MCF 10A (cell line): ENCODE measurements around the gene HDAC11. TPM values are rescaled to one million over a fixed set of nuclear protein-coding genes. Genes with fewer than 3 reads are reported as not detected.
A peak's percentile ranks its signal among the peaks of the same experiment; 100 is the strongest.

ENCODE experiments used
- BruUV-seq: library from RNA; stranded (reverse); fragments of 400-500 nt; replicated peaks from 2 replicates; lab custom pipeline; 2021; lab: Mats Ljungman, UMichigan
- CTCF ChIA-PET: fragments of 300-600 bp; sonication (Branson Sonifier 250); formaldehyde crosslinking; extraction: SDS; loops from one replicate; lab custom pipeline; 2021; ENCODE audit warnings: antibody characterized with exemption, inconsistent platforms; lab: Yijun Ruan, JAX
- POLR2A ChIA-PET: fragments of 300-600, 350-650 bp; sonication (Branson Sonifier 250); formaldehyde crosslinking; extraction: SDS; loops from one replicate; lab custom pipeline; 2020; ENCODE audit warnings: antibody characterized with exemption, inconsistent platforms; lab: Yijun Ruan, JAX
- DNase-seq: peaks from one replicate; pipeline ENCODE4 v3.0.0-alpha.2; 2018; ENCODE audit not compliant: unreplicated experiment
- H3K27ac Mint-ChIP-seq: one replicate; pipeline ENCODE4 v1.8.0; 2022; ENCODE audit warnings: mild to moderate bottlenecking, low read depth, mixed read lengths; ENCODE audit not compliant: unreplicated experiment
- H3K27me3 Mint-ChIP-seq: one replicate; pipeline ENCODE4 v1.8.0; 2022; ENCODE audit warnings: mixed read lengths; ENCODE audit not compliant: insufficient read depth, unreplicated experiment
- H3K36me3 Mint-ChIP-seq: one replicate; pipeline ENCODE4 v1.8.0; 2022; ENCODE audit warnings: mild to moderate bottlenecking, moderate library complexity, mixed read lengths; ENCODE audit not compliant: insufficient read depth, unreplicated experiment
- H3K4me1 Mint-ChIP-seq: one replicate; pipeline ENCODE4 v1.8.0; 2022; ENCODE audit warnings: mixed read lengths; ENCODE audit not compliant: insufficient read depth, unreplicated experiment
- H3K4me3 Mint-ChIP-seq: one replicate; pipeline ENCODE4 v1.8.0; 2022; ENCODE audit warnings: mild to moderate bottlenecking, moderate library complexity, mixed read lengths; ENCODE audit not compliant: unreplicated experiment
- H3K9me3 Mint-ChIP-seq: one replicate; pipeline ENCODE4 v1.8.0; 2022; ENCODE audit warnings: mixed read lengths; ENCODE audit not compliant: unreplicated experiment
- intact Hi-C: fragments of 100-400 bp; cut with micrococcal nuclease; formaldehyde crosslinking; loops from 2 replicates; pipeline ENCODE4 v1.14.1; 2022
- total RNA-seq: library from RNA; stranded (reverse); gene quantifications from 2 replicates; pipeline ENCODE4 v1.2.3, GENCODE V29; 2022
- TF ChIP-seq, protein P1 (sequence below): fragments of 200-600 bp; IDR thresholded peaks from one replicate; pipeline ENCODE4 v1.8.0; 2022; ENCODE audit warnings: antibody characterized with exemption, mild to moderate bottlenecking; ENCODE audit not compliant: unreplicated experiment

The HDAC11 gene
- total RNA-seq, 1 experiment from 2014 or later = 8.7 TPM

GRCh38 chr3:13541691-13542090 is 61.6 kb downstream of the HDAC11 start:
- no peak for DNase-seq
- intact Hi-C loops = loop anchor here (5.0 kb wide), 1 partner anchor 61 kb away; no protein-coding TSS in a partner anchor
- TF ChIP-seq, protein P1, sequence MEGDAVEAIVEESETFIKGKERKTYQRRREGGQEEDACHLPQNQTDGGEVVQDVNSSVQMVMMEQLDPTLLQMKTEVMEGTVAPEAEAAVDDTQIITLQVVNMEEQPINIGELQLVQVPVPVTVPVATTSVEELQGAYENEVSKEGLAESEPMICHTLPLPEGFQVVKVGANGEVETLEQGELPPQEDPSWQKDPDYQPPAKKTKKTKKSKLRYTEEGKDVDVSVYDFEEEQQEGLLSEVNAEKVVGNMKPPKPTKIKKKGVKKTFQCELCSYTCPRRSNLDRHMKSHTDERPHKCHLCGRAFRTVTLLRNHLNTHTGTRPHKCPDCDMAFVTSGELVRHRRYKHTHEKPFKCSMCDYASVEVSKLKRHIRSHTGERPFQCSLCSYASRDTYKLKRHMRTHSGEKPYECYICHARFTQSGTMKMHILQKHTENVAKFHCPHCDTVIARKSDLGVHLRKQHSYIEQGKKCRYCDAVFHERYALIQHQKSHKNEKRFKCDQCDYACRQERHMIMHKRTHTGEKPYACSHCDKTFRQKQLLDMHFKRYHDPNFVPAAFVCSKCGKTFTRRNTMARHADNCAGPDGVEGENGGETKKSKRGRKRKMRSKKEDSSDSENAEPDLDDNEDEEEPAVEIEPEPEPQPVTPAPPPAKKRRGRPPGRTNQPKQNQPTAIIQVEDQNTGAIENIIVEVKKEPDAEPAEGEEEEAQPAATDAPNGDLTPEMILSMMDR = no peak
- Mint-ChIP-seq H3K36me3 (no peaks in the 10 kb centered on the region), H3K4me3 (no peak overlapping the region), H3K27me3 (no peaks in the 10 kb centered on the region), H3K4me1 (peaks cover 51% of the 10 kb centered on the region), H3K9me3 (peaks cover 7% of the 10 kb centered on the region), H3K27ac (no peak overlapping the region)
- ChIA-PET POLR2A (interaction anchor here (0.7 kb wide), 1 partner anchor 583 kb away, joined by 3 read pairs; the partner anchor contains the start of gene CHCHD4), CTCF (interaction anchor here (0.6 kb wide), 1 partner anchor 827 kb away, joined by 3 read pairs; no protein-coding TSS in a partner anchor)
- BruUV-seq = no TSS peak

GRCh38 chr3:13542142-13542541 is 62.0 kb downstream of the HDAC11 start:
- ChIA-PET POLR2A (no interaction called here), CTCF (interaction anchor here (0.6 kb wide), 1 partner anchor 827 kb away, joined by 3 read pairs; no protein-coding TSS in a partner anchor)
- Mint-ChIP-seq H3K27ac (no peak overlapping the region), H3K36me3 (no peaks in the 10 kb centered on the region), H3K4me3 (no peak overlapping the region), H3K4me1 (peaks cover 47% of the 10 kb centered on the region), H3K9me3 (peaks cover 7% of the 10 kb centered on the region), H3K27me3 (no peaks in the 10 kb centered on the region)
- TF ChIP-seq, protein P1 = no peak
- intact Hi-C loops = loop anchor here (5.0 kb wide), 1 partner anchor 60 kb away; no protein-coding TSS in a partner anchor
- BruUV-seq = no TSS peak
- DNase-seq = no peak

DNA sequence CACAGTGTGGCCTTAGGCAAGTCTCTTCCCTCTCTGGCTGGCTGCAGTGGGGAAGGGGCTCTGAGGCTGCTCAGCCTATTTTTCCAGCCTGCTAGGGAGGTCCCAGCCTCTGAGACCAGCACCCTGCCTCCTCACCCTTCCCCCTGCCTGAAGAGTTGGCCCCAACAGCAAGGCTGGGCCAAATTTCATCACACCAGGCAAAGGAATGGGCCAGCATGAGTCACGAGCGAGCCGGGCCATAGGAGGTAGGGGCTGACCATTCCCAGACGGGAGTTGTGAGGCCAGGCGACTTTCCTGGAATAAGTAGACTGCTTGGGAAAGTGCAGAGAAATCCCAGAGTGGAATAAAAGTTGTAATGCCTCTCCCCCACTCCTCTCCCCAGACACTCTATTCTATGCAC is 63.1 kb downstream of the HDAC11 start:
- peak overlapping the region; percentile 40 for H3K27ac Mint-ChIP-seq
- intact Hi-C loops = loop anchor here (5.0 kb wide), 1 partner anchor 59 kb away; no protein-coding TSS in a partner anchor
- peaks cover 41% of the 10 kb centered on the region for H3K4me1 Mint-ChIP-seq
- H3K4me3 Mint-ChIP-seq = no peak overlapping the region
- peaks cover 7% of the 10 kb centered on the region for H3K9me3 Mint-ChIP-seq
- ChIA-PET CTCF (no interaction called here), POLR2A (no interaction called here)
- no peaks in the 10 kb centered on the region for H3K27me3 Mint-ChIP-seq
- DNase-seq = peak; percentile 95
- BruUV-seq = no TSS peak
- no peaks in the 10 kb centered on the region for H3K36me3 Mint-ChIP-seq
- TF ChIP-seq, protein P1 = no peak

- POLR2A ChIA-PET = interaction anchor here (1.1 kb wide), 1 partner anchor 37 kb away, joined by 3 read pairs; no protein-coding TSS in a partner anchor
- CTCF ChIA-PET = interaction anchor here (0.6 to 1.1 kb wide), 3 partner anchors 16 to 103 kb away, joined by 3 to 6 read pairs (median 5); no protein-coding TSS in a partner anchor
- H3K27ac Mint-ChIP-seq = peak overlapping the region; percentile 74
- DNase-seq = peak; percentile 92
- peaks cover 7% of the 10 kb centered on the region for H3K9me3 Mint-ChIP-seq
- TF ChIP-seq, protein P1 = no peak
- intact Hi-C loops = loop anchor here (5.0 kb wide), 1 partner anchor 58 kb away; no protein-coding TSS in a partner anchor
- no peaks in the 10 kb centered on the region for H3K27me3 Mint-ChIP-seq
- H3K4me3 Mint-ChIP-seq = no peak overlapping the region
- no TSS peak for BruUV-seq
- H3K36me3 Mint-ChIP-seq = no peaks in the 10 kb centered on the region
- H3K4me1 Mint-ChIP-seq = peaks cover 33% of the 10 kb centered on the region
Observed at GRCh38 chr3:13544293-13544831, 64.3 kb downstream of the HDAC11 start.
